Sigmoid colon (tissue), 4 donors: ENCODE measurements around the gene ZNF205.

Source experiments
- CTCF ChIP-seq, 4 experiments: fragments of 450-650 bp in 3 of 4; fragments of 200-600 bp in 1 of 4; IDR thresholded peaks; one replicate each; pipeline ENCODE4 v1.5.1; 2016 to 2019; ENCODE audit warnings: antibody characterized with exemption in 4 of 4, mild to moderate bottlenecking in 3 of 4, moderate library complexity in 2 of 4
- POLR2A ChIP-seq, 2 donors: fragments of 450-650 bp; IDR thresholded peaks; one replicate each; pipeline ENCODE4 v1.6.1; 2016; ENCODE audit warnings: antibody characterized with exemption in 2 of 2, mild to moderate bottlenecking in 2 of 2, moderate library complexity in 2 of 2
- POLR2AphosphoS5 ChIP-seq, 4 donors: sonication (generic); formaldehyde crosslinking; IDR thresholded peaks; one replicate each; pipeline ENCODE4 v1.6.1; 2017; ENCODE audit warnings: antibody characterized with exemption in 4 of 4

GRCh38 chr16:3145151-3145550 is 32.8 kb downstream of the ZNF205 start:
- TF ChIP-seq CTCF (IDR thresholded peaks at IDR 0.05) (no peak), POLR2A (IDR thresholded peaks at IDR 0.05) (no peak), POLR2AphosphoS5 (IDR thresholded peaks at IDR 0.05) (no peak)
